ENCODE data around the gene LRP1-AS. TPM values are rescaled to one million over a fixed set of nuclear protein-coding genes. Genes with fewer than 3 reads are reported as not detected.
A peak's percentile ranks its signal among the peaks of the same experiment; 100 is the strongest.

Gene LRP1-AS
- total RNA-seq, 1 donor from 2014 or later, result 0.46 TPM

GRCh38 chr12:57176846-57177245 is 29.4 kb upstream of the LRP1-AS start:
- H3K4me1 Mint-ChIP-seq (ENCODE audit: unreplicated experiment), result peaks cover 3% of the 10 kb centered on the region
- H3K27ac Mint-ChIP-seq (ENCODE audit: unreplicated experiment), result no peak overlapping the region
- H3K9me3 Mint-ChIP-seq (ENCODE audit: unreplicated experiment), result no peaks in the 10 kb centered on the region
- H3K4me3 Mint-ChIP-seq (ENCODE audit: unreplicated experiment), result no peak overlapping the region
- no peak for DNase-seq (ENCODE audit: low spot score)
- H3K36me3 Mint-ChIP-seq (ENCODE audit: low read depth, unreplicated experiment), result peaks cover 14% of the 10 kb centered on the region
- TF ChIP-seq CTCF (IDR thresholded peaks at IDR 0.05; ENCODE audit: unreplicated experiment), result no peak
- peaks cover 17% of the 10 kb centered on the region for H3K27me3 Mint-ChIP-seq (ENCODE audit: unreplicated experiment)

GRCh38 chr12:57176139-57176477 is 28.7 kb upstream of the LRP1-AS start:
- no peak overlapping the region for H3K4me3 Mint-ChIP-seq (ENCODE audit: unreplicated experiment)
- TF ChIP-seq CTCF (IDR thresholded peaks at IDR 0.05; ENCODE audit: unreplicated experiment), result peak; percentile 34
- H3K4me1 Mint-ChIP-seq (ENCODE audit: unreplicated experiment), result peaks cover 3% of the 10 kb centered on the region
- H3K36me3 Mint-ChIP-seq (ENCODE audit: low read depth, unreplicated experiment), result peaks cover 14% of the 10 kb centered on the region
- DNase-seq (ENCODE audit: low spot score), result no peak
- peaks cover 20% of the 10 kb centered on the region for H3K27me3 Mint-ChIP-seq (ENCODE audit: unreplicated experiment)
- no peaks in the 10 kb centered on the region for H3K9me3 Mint-ChIP-seq (ENCODE audit: unreplicated experiment)
- H3K27ac Mint-ChIP-seq (ENCODE audit: unreplicated experiment), result no peak overlapping the region

GRCh38 chr12:57175428-57176138 is 28.2 kb upstream of the LRP1-AS start:
- Mint-ChIP-seq H3K4me3 (ENCODE audit: unreplicated experiment) (no peak overlapping the region), H3K36me3 (ENCODE audit: low read depth, unreplicated experiment) (peaks cover 14% of the 10 kb centered on the region), H3K27ac (ENCODE audit: unreplicated experiment) (no peak overlapping the region), H3K27me3 (ENCODE audit: unreplicated experiment) (peaks cover 20% of the 10 kb centered on the region), H3K4me1 (ENCODE audit: unreplicated experiment) (peaks cover 3% of the 10 kb centered on the region), H3K9me3 (ENCODE audit: unreplicated experiment) (no peaks in the 10 kb centered on the region)
- DNase-seq (ENCODE audit: low spot score), result peak; percentile 84
- TF ChIP-seq CTCF (IDR thresholded peaks at IDR 0.05; ENCODE audit: unreplicated experiment), result peak; percentile 86

- DNase-seq (ENCODE audit: low spot score), result no peak
- Mint-ChIP-seq H3K27me3 (ENCODE audit: unreplicated experiment) (peaks cover 22% of the 10 kb centered on the region), H3K4me3 (ENCODE audit: unreplicated experiment) (no peak overlapping the region), H3K9me3 (ENCODE audit: unreplicated experiment) (no peaks in the 10 kb centered on the region), H3K4me1 (ENCODE audit: unreplicated experiment) (peaks cover 3% of the 10 kb centered on the region), H3K36me3 (ENCODE audit: low read depth, unreplicated experiment) (peaks cover 7% of the 10 kb centered on the region), H3K27ac (ENCODE audit: unreplicated experiment) (no peak overlapping the region)
- no peak for TF ChIP-seq CTCF (IDR thresholded peaks at IDR 0.05; ENCODE audit: unreplicated experiment)
These were observed 26.3 kb upstream of the LRP1-AS start for GRCh38 chr12:57173683-57174082.

- DNase-seq (ENCODE audit: low spot score), result peak; percentile 65
- no peak overlapping the region for H3K4me3 Mint-ChIP-seq (ENCODE audit: unreplicated experiment)
- H3K27ac Mint-ChIP-seq (ENCODE audit: unreplicated experiment), result no peak overlapping the region
These were observed 25.7 kb upstream of the LRP1-AS start for GRCh38 chr12:57173089-57173488.

More at GRCh38 chr12:57173089-57173488, 25.7 kb upstream of the LRP1-AS start:
- Mint-ChIP-seq H3K9me3 (ENCODE audit: unreplicated experiment) (no peaks in the 10 kb centered on the region), H3K36me3 (ENCODE audit: low read depth, unreplicated experiment) (peaks cover 5% of the 10 kb centered on the region), H3K4me1 (ENCODE audit: unreplicated experiment) (peaks cover 3% of the 10 kb centered on the region), H3K27me3 (ENCODE audit: unreplicated experiment) (peaks cover 26% of the 10 kb centered on the region)
- peak; percentile 66 for TF ChIP-seq CTCF (IDR thresholded peaks at IDR 0.05; ENCODE audit: unreplicated experiment)

All from endothelial cell (in vitro differentiated cells).